Panc1 (cell line): Measurements from ENCODE around the gene HEATR3. TPM values are rescaled to one million over a fixed set of nuclear protein-coding genes. Genes with fewer than 3 reads are reported as not detected.
A peak's percentile ranks its signal among the peaks of the same experiment; 100 is the strongest.

Experiments used
- ATAC-seq: fragments of 200-7000 bp; cut with Tn5 transposase; 2 replicates; pipeline ENCODE4 v1.9.1; 2020; ENCODE audit warnings: mild to moderate bottlenecking, moderate library complexity
- BruUV-seq: library from RNA; stranded (reverse); fragments of 400-500 nt; replicated peaks from 2 replicates; lab custom pipeline; 2021; lab: Mats Ljungman, UMichigan
- CTCF ChIA-PET: fragments of 300-600 bp; sonication (Branson Sonifier 250); formaldehyde crosslinking; loops from one replicate; lab custom pipeline; 2022; ENCODE audit warnings: antibody characterized with exemption; lab: Charles Lee
- POLR2A ChIA-PET: fragments of 300-600 bp; sonication (Branson Sonifier 250); formaldehyde crosslinking; loops from one replicate; lab custom pipeline; 2022; ENCODE audit warnings: antibody characterized with exemption; lab: Charles Lee
- DNase-seq: peaks from one replicate; pipeline ENCODE4 v3.0.0-alpha.2; 2010; ENCODE audit warnings: low read depth, low spot score
- H3K27ac ChIP-seq: 2 replicates; pipeline ENCODE4 v1.5.1; 2011; ENCODE audit warnings: mild to moderate bottlenecking, low read length, inconsistent platforms
- H3K27me3 ChIP-seq: fragments of 200-500 bp; sonication (Bioruptor generic); 2 replicates; pipeline ENCODE4 v1.6.0; 2014; ENCODE audit warnings: low read length, inconsistent platforms; ENCODE audit not compliant: control insufficient read depth, insufficient read depth
- H3K36me3 ChIP-seq: fragments of 200-500 bp; sonication (Bioruptor generic); 2 replicates; pipeline ENCODE4 v1.5.1; 2014; ENCODE audit warnings: inconsistent platforms, mild to moderate bottlenecking, low read length, moderate library complexity; ENCODE audit not compliant: control insufficient read depth, insufficient read depth
- H3K4me1 ChIP-seq: 2 replicates; pipeline ENCODE4 v1.5.1; 2011; ENCODE audit warnings: inconsistent platforms, mild to moderate bottlenecking, low read length, moderate library complexity; ENCODE audit not compliant: control insufficient read depth, insufficient read depth
- H3K4me3 ChIP-seq, 2 experiments: 2 replicates each; pipeline ENCODE4 v1.5.1; 2011 to 2012; ENCODE audit warnings: low read depth in 2 of 2, low read length in 2 of 2, mild to moderate bottlenecking in 2 of 2, inconsistent platforms in 1 of 2, moderate library complexity in 1 of 2
- H3K9me3 ChIP-seq: fragments of 200-500 bp; sonication (Bioruptor generic); 2 replicates; pipeline ENCODE4 v1.5.1; 2014; ENCODE audit warnings: low read depth, mild to moderate bottlenecking, inconsistent platforms, low read length, moderate library complexity; ENCODE audit not compliant: control insufficient read depth, insufficient read depth
- POLR2AphosphoS5 ChIP-seq: IDR thresholded peaks from 2 replicates; pipeline ENCODE4 v1.6.1; 2012; ENCODE audit warnings: mild to moderate bottlenecking, low read depth, low read length, moderate library complexity
- SIN3A ChIP-seq: IDR thresholded peaks from 2 replicates; pipeline ENCODE4 v1.6.1; 2012; ENCODE audit warnings: low read depth, mild to moderate bottlenecking, low read length, moderate library complexity, borderline replicate concordance; ENCODE audit not compliant: insufficient read depth
- TCF7L2 ChIP-seq: IDR thresholded peaks from 2 replicates; pipeline ENCODE4 v1.6.1; 2011; ENCODE audit warnings: mild to moderate bottlenecking, low read depth, low read length, inconsistent platforms
- in situ Hi-C: cut with HindIII; loops from 2 replicates; pipeline ENCODE4 v1.10.0; 2016; ENCODE audit warnings: low sequenced_read_pairs, low pct_unique_long_range_greater_than_20kb
- intact Hi-C: fragments of 100-400 bp; cut with micrococcal nuclease; formaldehyde crosslinking; loops from one replicate; pipeline ENCODE4 v1.10.0; 2022; ENCODE audit not compliant: unreplicated experiment
- total RNA-seq: library from RNA; stranded (reverse); gene quantifications from one replicate; pipeline ENCODE4 v1.2.1, GENCODE V29; 2021; ENCODE audit not compliant: unreplicated experiment
- TF ChIP-seq, protein P1 (sequence below), 2 experiments: IDR thresholded peaks; 2 replicates each; pipeline ENCODE4 v1.6.1; 2011 to 2012; ENCODE audit warnings: low read depth in 2 of 2, control low read depth in 1 of 2, low read length in 1 of 2, mild to moderate bottlenecking in 1 of 2, moderate library complexity in 1 of 2; ENCODE audit not compliant: insufficient read depth in 1 of 2
- TF ChIP-seq, protein P2 (sequence below): fragments of 450-650 bp; IDR thresholded peaks from 2 replicates; pipeline ENCODE4 v1.5.1; 2017; ENCODE audit warnings: mild to moderate bottlenecking

HEATR3 gene
- total RNA-seq, 1 experiment from 2014 or later = 18.6 TPM

DNA sequence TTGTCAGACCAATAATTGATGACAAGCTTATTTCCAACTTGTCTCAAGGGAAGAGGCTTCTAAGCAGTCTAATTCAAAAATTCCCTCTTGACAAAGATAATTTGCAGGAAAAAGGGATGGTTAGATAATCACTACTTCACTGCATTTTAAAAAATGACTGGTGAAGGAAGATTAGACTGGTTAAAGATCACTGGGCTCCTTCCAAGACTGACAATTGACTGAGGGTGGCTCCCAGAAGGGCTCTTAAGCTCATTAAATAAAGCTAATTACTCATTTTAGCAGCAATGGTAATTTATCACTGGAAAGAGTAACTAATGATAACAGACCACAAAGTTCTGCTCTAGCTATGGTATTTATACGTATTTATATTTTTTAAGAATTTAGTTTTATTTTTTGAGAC, 4.4 kb upstream of the HEATR3 start:
- DNase-seq = no peak
- no peak for ATAC-seq
- in situ Hi-C loops (no loop called here), intact Hi-C loops (no loop called here)
- no TSS peak for BruUV-seq
- Histone ChIP-seq H3K36me3 (no peaks in the 10 kb centered on the region), H3K4me3 (no peak overlapping the region), H3K27ac (no peak overlapping the region), H3K27me3 (no peaks in the 10 kb centered on the region), H3K4me1 (no peaks in the 10 kb centered on the region), H3K9me3 (no peaks in the 10 kb centered on the region)
- ChIA-PET POLR2A (interaction anchor here (0.6 kb wide), 2 partner anchors 302 to 478 kb away, joined by 3 read pairs; no protein-coding TSS in a partner anchor), CTCF (no interaction called here)
- TF ChIP-seq POLR2AphosphoS5 = no peak
- TF ChIP-seq, protein P1, sequence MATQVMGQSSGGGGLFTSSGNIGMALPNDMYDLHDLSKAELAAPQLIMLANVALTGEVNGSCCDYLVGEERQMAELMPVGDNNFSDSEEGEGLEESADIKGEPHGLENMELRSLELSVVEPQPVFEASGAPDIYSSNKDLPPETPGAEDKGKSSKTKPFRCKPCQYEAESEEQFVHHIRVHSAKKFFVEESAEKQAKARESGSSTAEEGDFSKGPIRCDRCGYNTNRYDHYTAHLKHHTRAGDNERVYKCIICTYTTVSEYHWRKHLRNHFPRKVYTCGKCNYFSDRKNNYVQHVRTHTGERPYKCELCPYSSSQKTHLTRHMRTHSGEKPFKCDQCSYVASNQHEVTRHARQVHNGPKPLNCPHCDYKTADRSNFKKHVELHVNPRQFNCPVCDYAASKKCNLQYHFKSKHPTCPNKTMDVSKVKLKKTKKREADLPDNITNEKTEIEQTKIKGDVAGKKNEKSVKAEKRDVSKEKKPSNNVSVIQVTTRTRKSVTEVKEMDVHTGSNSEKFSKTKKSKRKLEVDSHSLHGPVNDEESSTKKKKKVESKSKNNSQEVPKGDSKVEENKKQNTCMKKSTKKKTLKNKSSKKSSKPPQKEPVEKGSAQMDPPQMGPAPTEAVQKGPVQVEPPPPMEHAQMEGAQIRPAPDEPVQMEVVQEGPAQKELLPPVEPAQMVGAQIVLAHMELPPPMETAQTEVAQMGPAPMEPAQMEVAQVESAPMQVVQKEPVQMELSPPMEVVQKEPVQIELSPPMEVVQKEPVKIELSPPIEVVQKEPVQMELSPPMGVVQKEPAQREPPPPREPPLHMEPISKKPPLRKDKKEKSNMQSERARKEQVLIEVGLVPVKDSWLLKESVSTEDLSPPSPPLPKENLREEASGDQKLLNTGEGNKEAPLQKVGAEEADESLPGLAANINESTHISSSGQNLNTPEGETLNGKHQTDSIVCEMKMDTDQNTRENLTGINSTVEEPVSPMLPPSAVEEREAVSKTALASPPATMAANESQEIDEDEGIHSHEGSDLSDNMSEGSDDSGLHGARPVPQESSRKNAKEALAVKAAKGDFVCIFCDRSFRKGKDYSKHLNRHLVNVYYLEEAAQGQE (IDR thresholded peaks at IDR 0.05; ENCODE audit: insufficient read depth in 1 of 2, low read depth in 2 of 2, low read length in 1 of 2) = no peak
- TF ChIP-seq TCF7L2 = no peak
- TF ChIP-seq, protein P2, sequence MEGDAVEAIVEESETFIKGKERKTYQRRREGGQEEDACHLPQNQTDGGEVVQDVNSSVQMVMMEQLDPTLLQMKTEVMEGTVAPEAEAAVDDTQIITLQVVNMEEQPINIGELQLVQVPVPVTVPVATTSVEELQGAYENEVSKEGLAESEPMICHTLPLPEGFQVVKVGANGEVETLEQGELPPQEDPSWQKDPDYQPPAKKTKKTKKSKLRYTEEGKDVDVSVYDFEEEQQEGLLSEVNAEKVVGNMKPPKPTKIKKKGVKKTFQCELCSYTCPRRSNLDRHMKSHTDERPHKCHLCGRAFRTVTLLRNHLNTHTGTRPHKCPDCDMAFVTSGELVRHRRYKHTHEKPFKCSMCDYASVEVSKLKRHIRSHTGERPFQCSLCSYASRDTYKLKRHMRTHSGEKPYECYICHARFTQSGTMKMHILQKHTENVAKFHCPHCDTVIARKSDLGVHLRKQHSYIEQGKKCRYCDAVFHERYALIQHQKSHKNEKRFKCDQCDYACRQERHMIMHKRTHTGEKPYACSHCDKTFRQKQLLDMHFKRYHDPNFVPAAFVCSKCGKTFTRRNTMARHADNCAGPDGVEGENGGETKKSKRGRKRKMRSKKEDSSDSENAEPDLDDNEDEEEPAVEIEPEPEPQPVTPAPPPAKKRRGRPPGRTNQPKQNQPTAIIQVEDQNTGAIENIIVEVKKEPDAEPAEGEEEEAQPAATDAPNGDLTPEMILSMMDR = no peak
- TF ChIP-seq SIN3A = no peak

GRCh38 chr16:50065241-50065623, 538 bp upstream of the HEATR3 start:
- peak overlapping the region; percentile 84 to 87 for H3K4me3 ChIP-seq
- H3K27me3 ChIP-seq = no peaks in the 10 kb centered on the region
- H3K4me1 ChIP-seq = no peaks in the 10 kb centered on the region
- DNase-seq (no peak), ATAC-seq (no peak)
- no peaks in the 10 kb centered on the region for H3K9me3 ChIP-seq
- ChIA-PET POLR2A (no interaction called here), CTCF (no interaction called here)
- BruUV-seq = TSS peak; percentile 84
- intact Hi-C loops = no loop called here
- in situ Hi-C loops = no loop called here
- TF ChIP-seq, protein P1 (IDR thresholded peaks at IDR 0.05; ENCODE audit: insufficient read depth in 1 of 2, low read depth in 2 of 2, low read length in 1 of 2) = no peak
- TF ChIP-seq POLR2AphosphoS5 = no peak
- H3K36me3 ChIP-seq = peaks cover 2% of the 10 kb centered on the region; the same call in 1 of the 2 replicates
- H3K27ac ChIP-seq = peak overlapping the region; percentile 83
